Astrocyte of the cerebellum (primary cell): ENCODE results near the gene PADI2.

Experiments
- DNase-seq: peaks from one replicate; pipeline ENCODE4 v3.0.0-alpha.2; 2011; ENCODE audit warnings: low read depth
- H3K4me3 ChIP-seq: 2 replicates; pipeline ENCODE4 v1.5.1; 2011; ENCODE audit warnings: mild to moderate bottlenecking, low read depth, low read length, moderate library complexity
- CTCF ChIP-seq: IDR thresholded peaks from 2 replicates; pipeline ENCODE4 v1.5.1; 2012; ENCODE audit warnings: low read length, low read depth, moderate library complexity, mild to moderate bottlenecking; ENCODE audit errors: missing control alignments
- in situ Hi-C: cut with HindIII; loops from 2 replicates; pipeline ENCODE4 v1.10.0; 2017; ENCODE audit warnings: low sequenced_read_pairs

Gene PADI2

GRCh38 chr1:17024721-17025120 is 94.5 kb downstream of the PADI2 start:
- no peak for DNase-seq
- no peak overlapping the region for H3K4me3 ChIP-seq
- no peak for TF ChIP-seq CTCF
- in situ Hi-C loops = no loop called here

GRCh38 chr1:17023573-17023972 is 95.7 kb downstream of the PADI2 start:
- H3K4me3 ChIP-seq = no peak overlapping the region
- in situ Hi-C loops = no loop called here
- no peak for DNase-seq
- no peak for TF ChIP-seq CTCF

- no peak overlapping the region for H3K4me3 ChIP-seq
- no peak for DNase-seq
- TF ChIP-seq CTCF = no peak
- in situ Hi-C loops = no loop called here
Measured at GRCh38 chr1:17023102-17023501, 96.1 kb downstream of the PADI2 start.

- DNase-seq = no peak
- TF ChIP-seq CTCF = no peak
- in situ Hi-C loops = no loop called here
- H3K4me3 ChIP-seq = no peak overlapping the region
Measured at GRCh38 chr1:17021896-17022295, 97.4 kb downstream of the PADI2 start.

- no peak for DNase-seq
- in situ Hi-C loops = no loop called here
- TF ChIP-seq CTCF = no peak
- H3K4me3 ChIP-seq = no peak overlapping the region
Measured at GRCh38 chr1:17020502-17020901, 98.7 kb downstream of the PADI2 start.

GRCh38 chr1:17018849-17019248 is 100.4 kb downstream of the PADI2 start:
- no peak overlapping the region for H3K4me3 ChIP-seq
- DNase-seq = no peak
- in situ Hi-C loops = no loop called here
- no peak for TF ChIP-seq CTCF

- H3K4me3 ChIP-seq = no peak overlapping the region
- in situ Hi-C loops = no loop called here
- TF ChIP-seq CTCF = no peak
- no peak for DNase-seq
Measured at GRCh38 chr1:17017435-17017834, 101.8 kb downstream of the PADI2 start.
